C4-2B (cell line): ENCODE data around the gene SEMA4B.

ENCODE experiments used
- ZFX ChIP-seq: fragments of 450-650 bp; IDR thresholded peaks from 2 replicates; pipeline ENCODE4 v1.6.1; 2017
- TF ChIP-seq, protein P1 (sequence below): fragments of 450-650 bp; conservative IDR thresholded peaks from 2 replicates; pipeline ENCODE4 v1.5.1; 2017; ENCODE audit warnings: mild to moderate bottlenecking

- TF ChIP-seq, protein P1, sequence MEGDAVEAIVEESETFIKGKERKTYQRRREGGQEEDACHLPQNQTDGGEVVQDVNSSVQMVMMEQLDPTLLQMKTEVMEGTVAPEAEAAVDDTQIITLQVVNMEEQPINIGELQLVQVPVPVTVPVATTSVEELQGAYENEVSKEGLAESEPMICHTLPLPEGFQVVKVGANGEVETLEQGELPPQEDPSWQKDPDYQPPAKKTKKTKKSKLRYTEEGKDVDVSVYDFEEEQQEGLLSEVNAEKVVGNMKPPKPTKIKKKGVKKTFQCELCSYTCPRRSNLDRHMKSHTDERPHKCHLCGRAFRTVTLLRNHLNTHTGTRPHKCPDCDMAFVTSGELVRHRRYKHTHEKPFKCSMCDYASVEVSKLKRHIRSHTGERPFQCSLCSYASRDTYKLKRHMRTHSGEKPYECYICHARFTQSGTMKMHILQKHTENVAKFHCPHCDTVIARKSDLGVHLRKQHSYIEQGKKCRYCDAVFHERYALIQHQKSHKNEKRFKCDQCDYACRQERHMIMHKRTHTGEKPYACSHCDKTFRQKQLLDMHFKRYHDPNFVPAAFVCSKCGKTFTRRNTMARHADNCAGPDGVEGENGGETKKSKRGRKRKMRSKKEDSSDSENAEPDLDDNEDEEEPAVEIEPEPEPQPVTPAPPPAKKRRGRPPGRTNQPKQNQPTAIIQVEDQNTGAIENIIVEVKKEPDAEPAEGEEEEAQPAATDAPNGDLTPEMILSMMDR: no peak
- no peak for TF ChIP-seq ZFX
These were observed 40.1 kb upstream of the SEMA4B start for GRCh38 chr15:90160781-90161727.
